Natural killer cell (primary cell): ENCODE data around the gene PPP1R11. TPM values are rescaled to one million over a fixed set of nuclear protein-coding genes. Genes with fewer than 3 reads are reported as not detected.
A peak's percentile ranks its signal among the peaks of the same experiment; 100 is the strongest.

Experiments used
- ATAC-seq, 3 donors: fragments of 150-1000 bp in 2 of 3; fragments of 200-7000 bp in 1 of 3; cut with Tn5 transposase; 1 replicate in 1 of 3; 2 replicates in 2 of 3; pipeline ENCODE4 v1.10.0; 2021; ENCODE audit warnings: mild to moderate bottlenecking in 2 of 3, moderate library complexity in 2 of 3
- DNase-seq, 2 donors: peaks; one replicate each; pipeline versions ENCODE4 v3.0.0 to v3.0.0-alpha.2; 2013 to 2021; ENCODE audit warnings: mixed read lengths in 1 of 2
- H3K27ac ChIP-seq: one replicate; pipeline ENCODE4 v1.5.1; 2013; ENCODE audit warnings: mild to moderate bottlenecking, low read length
- H3K27me3 ChIP-seq: one replicate; pipeline ENCODE4 v1.6.1; 2013; ENCODE audit warnings: low read length; ENCODE audit not compliant: control insufficient read depth, insufficient read depth
- H3K36me3 ChIP-seq: one replicate; pipeline ENCODE4 v1.6.1; 2013; ENCODE audit warnings: low read length; ENCODE audit not compliant: control insufficient read depth, insufficient read depth
- H3K4me1 ChIP-seq: one replicate; pipeline ENCODE4 v1.6.1; 2013; ENCODE audit warnings: low read length; ENCODE audit not compliant: control insufficient read depth, insufficient read depth
- H3K4me3 ChIP-seq: one replicate; pipeline ENCODE4 v1.5.1; 2013; ENCODE audit warnings: low read length
- H3K9me3 ChIP-seq: one replicate; pipeline ENCODE4 v1.6.1; 2013; ENCODE audit warnings: low read length; ENCODE audit not compliant: control insufficient read depth, insufficient read depth
- H3K27ac Mint-ChIP-seq, 2 donors: one replicate each; pipeline ENCODE4 v1.8.0; 2022; ENCODE audit warnings: mild to moderate bottlenecking in 2 of 2, mixed read lengths in 2 of 2, moderate library complexity in 1 of 2
- H3K27me3 Mint-ChIP-seq, 2 donors: one replicate each; pipeline ENCODE4 v1.8.0; 2022; ENCODE audit warnings: low read depth in 2 of 2, mixed read lengths in 2 of 2
- H3K36me3 Mint-ChIP-seq: one replicate; pipeline ENCODE4 v1.8.0; 2022; ENCODE audit warnings: mixed read lengths
- H3K4me1 Mint-ChIP-seq, 2 donors: one replicate each; pipeline ENCODE4 v1.8.0; 2022; ENCODE audit warnings: mixed read lengths in 2 of 2
- H3K4me3 Mint-ChIP-seq: one replicate; pipeline ENCODE4 v1.8.0; 2022; ENCODE audit warnings: mild to moderate bottlenecking, moderate library complexity, mixed read lengths
- H3K9me3 Mint-ChIP-seq, 2 donors: one replicate each; pipeline ENCODE4 v1.8.0; 2022; ENCODE audit warnings: mixed read lengths in 2 of 2
- WGBS: methylation state at CpG from one replicate; pipeline ENCODE4 v1.1.7; 2013; ENCODE audit warnings: missing lambda C conversion rate; ENCODE audit not compliant: insufficient coverage; 5-methylcytosine and 5-hydroxymethylcytosine counted together
- intact Hi-C: fragments of 100-400 bp; cut with micrococcal nuclease; formaldehyde crosslinking; loops from one replicate; pipeline ENCODE4 v1.14.2; 2022
- total RNA-seq, 4 donors: library from RNA; stranded (reverse); fragments of 120-200 nt in 1 of 4; gene quantifications; one replicate each; pipeline versions ENCODE4 v1.2.3 to v1.2.4, GENCODE V29; 2013 to 2022
- TF ChIP-seq, protein P1 (sequence below): fragments of 200-600 bp; IDR thresholded peaks from one replicate; pipeline ENCODE4 v1.8.0; 2022; ENCODE audit warnings: antibody characterized with exemption

PPP1R11 gene
- total RNA-seq, 3 donors from 2014 or later (not counting 1 experiment from before 2014, with no cell fraction given) = 52.9 to 75.3 (median 61.1) TPM

DNA sequence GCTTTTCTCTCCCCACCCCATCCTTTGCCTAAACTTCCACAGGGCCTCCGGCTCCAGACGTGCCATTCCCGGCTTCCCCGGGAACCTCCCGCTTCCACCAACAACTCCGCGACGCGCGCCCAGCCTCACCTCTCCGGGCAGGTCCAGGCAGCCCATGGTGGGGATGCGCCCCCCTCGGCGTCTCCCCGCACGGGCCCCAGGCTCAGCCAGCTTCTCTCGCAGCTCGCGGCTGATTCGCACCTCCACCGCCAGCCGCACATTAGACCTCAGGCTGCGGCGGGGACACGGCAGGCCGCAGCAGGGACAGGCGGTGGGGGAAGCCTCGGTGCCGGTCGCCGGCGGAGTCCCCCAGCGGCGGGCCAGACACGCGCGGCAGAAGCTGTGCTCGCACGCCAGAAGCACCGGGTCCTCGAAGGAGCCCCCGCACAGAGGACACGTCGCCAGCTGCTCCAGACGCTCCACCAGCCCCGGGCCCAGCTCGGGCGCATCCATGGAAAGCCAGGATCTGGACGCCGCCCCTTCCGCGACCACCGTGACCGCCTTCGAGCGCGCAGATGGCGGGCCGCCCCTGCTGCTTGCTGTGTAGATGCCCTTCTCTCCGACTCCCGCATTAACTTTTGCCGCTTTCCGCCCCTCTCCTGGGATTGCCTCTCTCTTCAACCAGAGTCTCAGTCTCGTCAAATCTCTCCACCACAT, 8.2 kb downstream of the PPP1R11 start, which contains the start of gene RNF39:
Gene RNF39 (minus strand): TSS at position 676 of the 696 bp plus-strand sequence. CDS start 184 bp downstream, at position 492.
- peak in 1 of 3 donors; percentile 34 for ATAC-seq
- no peak within 1 kb of the TSS for H3K27ac Mint-ChIP-seq
- H3K9me3 Mint-ChIP-seq = no peaks in the 10 kb centered on the region
- peaks cover 5% of the 10 kb centered on the region for H3K36me3 Mint-ChIP-seq
- H3K4me3 Mint-ChIP-seq = peak within 1 kb of the TSS; percentile 41
- Histone ChIP-seq H3K4me3 (no peak within 1 kb of the TSS), H3K9me3 (no peaks in the 10 kb centered on the region), H3K27ac (no peak within 1 kb of the TSS), H3K27me3 (peaks cover 37% of the 10 kb centered on the region), H3K4me1 (peaks cover 24% of the 10 kb centered on the region), H3K36me3 (peaks cover 3% of the 10 kb centered on the region)
- intact Hi-C loops = no loop called here
- peaks cover 24 to 50% of the 10 kb centered on the region in 2 donors for H3K4me1 Mint-ChIP-seq
- WGBS = 5% methylated on average over 63 of the region's 64 CpGs
- TF ChIP-seq, protein P1, sequence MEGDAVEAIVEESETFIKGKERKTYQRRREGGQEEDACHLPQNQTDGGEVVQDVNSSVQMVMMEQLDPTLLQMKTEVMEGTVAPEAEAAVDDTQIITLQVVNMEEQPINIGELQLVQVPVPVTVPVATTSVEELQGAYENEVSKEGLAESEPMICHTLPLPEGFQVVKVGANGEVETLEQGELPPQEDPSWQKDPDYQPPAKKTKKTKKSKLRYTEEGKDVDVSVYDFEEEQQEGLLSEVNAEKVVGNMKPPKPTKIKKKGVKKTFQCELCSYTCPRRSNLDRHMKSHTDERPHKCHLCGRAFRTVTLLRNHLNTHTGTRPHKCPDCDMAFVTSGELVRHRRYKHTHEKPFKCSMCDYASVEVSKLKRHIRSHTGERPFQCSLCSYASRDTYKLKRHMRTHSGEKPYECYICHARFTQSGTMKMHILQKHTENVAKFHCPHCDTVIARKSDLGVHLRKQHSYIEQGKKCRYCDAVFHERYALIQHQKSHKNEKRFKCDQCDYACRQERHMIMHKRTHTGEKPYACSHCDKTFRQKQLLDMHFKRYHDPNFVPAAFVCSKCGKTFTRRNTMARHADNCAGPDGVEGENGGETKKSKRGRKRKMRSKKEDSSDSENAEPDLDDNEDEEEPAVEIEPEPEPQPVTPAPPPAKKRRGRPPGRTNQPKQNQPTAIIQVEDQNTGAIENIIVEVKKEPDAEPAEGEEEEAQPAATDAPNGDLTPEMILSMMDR = no peak
- DNase-seq = peak in 1 of 2 donors; percentile 49
- H3K27me3 Mint-ChIP-seq = peaks cover 62 to 77% of the 10 kb centered on the region in 2 donors

- peak in 1 of 2 donors; percentile 51 for DNase-seq
- WGBS = 39% methylated on average over 21 of the region's 22 CpGs
- Mint-ChIP-seq H3K27me3 (peaks cover 62 to 74% of the 10 kb centered on the region in 2 donors), H3K4me3 (peak overlapping the region; percentile 41), H3K36me3 (no peaks in the 10 kb centered on the region), H3K27ac (no peak overlapping the region), H3K9me3 (no peaks in the 10 kb centered on the region), H3K4me1 (peaks cover 16 to 43% of the 10 kb centered on the region in 2 donors)
- no peaks in the 10 kb centered on the region for H3K36me3 ChIP-seq
- intact Hi-C loops = no loop called here
- H3K9me3 ChIP-seq = no peaks in the 10 kb centered on the region
- TF ChIP-seq, protein P1 = peak; percentile 34
- no peak overlapping the region for H3K4me3 ChIP-seq
- peak in 1 of 3 donors; percentile 20 for ATAC-seq
- H3K27ac ChIP-seq = no peak overlapping the region
- peaks cover 20% of the 10 kb centered on the region for H3K4me1 ChIP-seq
- H3K27me3 ChIP-seq = peaks cover 37% of the 10 kb centered on the region
Measured at GRCh38 chr6:30075790-30076732, 9.1 kb downstream of the PPP1R11 start.

DNA sequence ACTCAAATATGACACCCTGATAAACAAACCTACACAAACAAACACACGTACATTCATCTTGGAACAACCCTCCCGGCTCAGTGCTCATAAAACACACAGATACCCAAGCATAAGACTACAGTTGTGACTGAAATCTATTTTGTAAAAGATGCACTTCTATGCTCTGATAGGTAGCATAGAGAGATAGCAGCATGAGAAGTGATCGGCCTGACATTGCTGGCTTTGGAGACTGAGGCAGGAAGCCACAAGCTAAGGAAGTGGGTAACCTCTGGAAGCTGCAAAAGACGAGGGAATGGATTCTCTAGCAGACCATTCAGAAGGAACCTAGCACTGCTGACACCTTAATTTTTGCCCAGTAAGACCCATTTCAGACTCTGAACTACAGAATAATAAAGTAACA, 10.2 kb downstream of the PPP1R11 start:
- peaks cover 13% of the 10 kb centered on the region for H3K4me1 ChIP-seq
- TF ChIP-seq, protein P1 = no peak
- ATAC-seq = no peak
- H3K36me3 Mint-ChIP-seq = no peaks in the 10 kb centered on the region
- intact Hi-C loops = no loop called here
- H3K27me3 Mint-ChIP-seq = peaks cover 55 to 66% of the 10 kb centered on the region in 2 donors
- no peaks in the 10 kb centered on the region for H3K9me3 ChIP-seq
- 24% methylated on average over 4 of the region's 4 CpGs for WGBS
- no peak overlapping the region for H3K4me3 ChIP-seq
- H3K27me3 ChIP-seq = peaks cover 31% of the 10 kb centered on the region
- H3K4me1 Mint-ChIP-seq = peaks cover 7 to 33% of the 10 kb centered on the region in 2 donors
- no peak overlapping the region for H3K4me3 Mint-ChIP-seq
- no peak overlapping the region for H3K27ac ChIP-seq
- H3K36me3 ChIP-seq = no peaks in the 10 kb centered on the region
- H3K9me3 Mint-ChIP-seq = no peaks in the 10 kb centered on the region
- DNase-seq = no peak
- H3K27ac Mint-ChIP-seq = no peak overlapping the region
